ENCODE results near the gene S100A3.
A peak's percentile ranks its signal among the peaks of the same experiment; 100 is the strongest.
"Not testable (repeated sequence)": the region's sequence is repeated elsewhere in the genome, so short reads cannot be mapped to it uniquely, and the experiment has no call there.

S100A3 gene

DNA sequence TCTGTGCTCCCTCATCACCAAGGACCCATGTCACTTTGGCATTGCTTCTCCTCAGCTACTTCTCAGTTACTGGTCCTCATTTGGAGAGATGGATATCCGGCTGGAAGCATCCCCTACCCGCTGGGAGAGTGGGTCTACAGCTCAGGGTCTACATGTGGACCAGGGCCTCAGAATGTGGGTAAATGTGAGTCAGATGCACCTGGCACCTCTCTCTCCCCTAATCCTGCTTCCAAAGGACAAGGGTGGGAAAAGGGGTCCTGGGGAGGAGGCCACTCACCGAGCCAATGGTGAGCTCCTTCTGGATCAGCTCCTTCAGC lies 14.2 kb downstream of the S100A3 start:
- DNase-seq (ENCODE audit: low read depth): no peak

DNA sequence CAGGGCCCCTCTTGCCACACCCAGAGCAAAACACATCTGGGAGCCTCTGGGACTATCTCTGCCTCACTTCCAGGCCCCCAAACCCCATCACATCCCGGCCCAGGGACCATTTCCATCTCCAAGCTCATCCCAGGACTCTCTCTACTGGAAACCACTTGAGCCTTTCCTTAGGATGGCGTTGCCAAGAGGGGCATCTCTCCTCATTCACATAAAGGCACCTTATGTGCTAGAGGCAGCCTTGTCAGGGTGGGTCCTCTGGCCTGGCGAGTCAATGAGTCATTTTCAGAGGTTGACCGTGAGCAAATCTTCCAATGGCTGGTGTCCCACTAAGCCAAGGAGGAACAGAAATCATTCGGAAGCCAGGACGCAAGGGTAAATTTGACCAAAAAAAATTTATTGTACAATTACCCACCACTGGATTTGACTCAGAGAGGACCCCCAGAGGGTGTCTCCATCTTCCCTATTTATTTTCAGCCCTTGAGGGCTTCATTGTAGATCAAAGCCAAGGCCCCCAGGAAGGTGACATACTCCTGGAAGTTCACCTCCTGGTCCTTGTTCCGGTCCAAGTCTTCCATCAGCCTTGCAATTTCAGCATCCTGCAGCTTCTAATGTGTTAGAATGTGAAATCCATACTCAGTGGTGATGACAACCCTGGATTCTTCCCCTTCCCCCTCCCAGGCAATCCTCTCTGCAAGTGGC lies 14.7 kb downstream of the S100A3 start:
- DNase-seq (ENCODE audit: low read depth): no peak

DNA sequence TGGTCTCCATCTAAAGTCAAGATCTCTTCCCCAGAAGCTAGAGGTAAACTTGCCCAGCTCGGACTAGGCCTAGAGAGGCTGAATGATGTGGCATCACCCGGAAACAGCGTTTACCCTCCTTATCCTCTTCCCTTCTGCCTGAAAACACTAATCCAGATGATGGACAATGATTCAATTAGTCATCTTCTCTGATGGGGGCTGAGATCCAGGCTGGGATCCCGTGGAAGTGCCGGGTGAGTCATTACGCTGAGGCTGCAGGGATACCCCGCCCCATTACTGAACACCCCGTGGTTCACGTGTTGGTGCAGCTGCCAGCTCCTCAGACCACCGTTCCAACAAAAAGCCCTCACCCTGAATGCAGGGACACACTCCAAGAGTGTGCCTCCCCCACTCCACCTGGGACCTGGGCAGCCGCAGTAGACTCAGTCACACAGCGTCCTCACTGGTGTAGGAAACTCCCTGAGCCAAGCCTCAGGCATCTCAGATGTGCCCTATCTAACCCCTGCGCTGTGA lies 15.3 kb downstream of the S100A3 start:
- no peak for DNase-seq (ENCODE audit: low read depth)

DNA sequence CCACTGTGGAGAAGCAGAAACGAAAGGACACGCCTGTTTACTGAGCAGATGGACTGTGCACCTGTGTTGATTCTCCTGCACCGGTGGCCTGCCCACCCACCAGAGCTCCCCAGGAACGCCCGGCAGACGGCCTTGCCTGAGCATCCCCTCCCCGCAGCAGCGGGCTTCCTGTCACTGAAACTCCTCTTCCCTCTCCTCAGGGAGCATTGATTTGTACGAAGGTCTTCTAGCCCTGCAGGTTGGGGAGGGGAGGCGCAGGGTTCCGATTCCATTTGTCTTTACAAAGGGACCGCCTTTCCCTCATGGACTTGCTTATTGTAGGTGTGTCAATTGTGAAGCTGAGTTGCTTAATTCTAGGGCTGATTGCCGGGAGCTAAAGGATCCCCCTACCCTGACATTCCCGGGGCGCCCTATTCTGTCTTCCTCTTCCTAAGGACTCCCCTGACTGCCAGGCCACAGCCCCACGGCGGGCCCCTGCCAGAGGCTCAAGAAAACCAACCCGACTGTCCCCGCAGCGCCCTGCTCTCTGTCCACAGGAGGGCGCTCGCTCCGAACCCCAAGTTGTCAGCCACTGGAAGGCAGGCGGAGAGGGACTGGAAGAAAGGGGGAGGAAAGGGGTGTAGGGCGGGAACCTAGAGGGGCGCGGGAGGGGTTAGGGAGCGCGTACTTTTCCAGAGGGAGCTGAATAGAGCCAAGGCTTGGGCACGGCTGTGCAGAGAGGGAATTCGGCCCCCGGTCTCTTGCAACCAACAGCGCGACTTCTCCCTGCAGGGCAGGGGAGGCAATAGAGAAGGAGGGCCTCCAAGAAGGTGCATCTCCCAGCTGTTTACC lies 16.1 kb downstream of the S100A3 start:
- peak; percentile 63 for DNase-seq (ENCODE audit: low read depth)

DNA sequence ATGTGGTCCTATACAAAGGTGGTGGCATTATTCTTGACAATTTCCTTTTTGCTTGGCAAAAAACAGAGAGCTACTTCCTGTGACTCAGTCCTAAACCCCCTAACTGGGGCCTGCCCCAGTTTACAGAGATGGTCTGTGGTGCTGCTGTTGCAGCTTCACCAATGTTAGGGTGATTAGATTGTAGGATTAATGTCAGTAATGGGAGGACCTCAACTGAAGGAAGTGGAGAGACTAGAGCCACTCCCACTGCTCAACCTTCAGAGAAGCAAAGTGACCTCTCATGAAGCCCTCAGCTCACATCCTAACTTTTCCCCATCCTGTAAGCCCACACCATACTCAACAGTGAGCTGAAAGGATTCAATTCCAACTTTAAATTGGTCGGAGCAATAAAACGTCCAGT lies 16.9 kb downstream of the S100A3 start:
- DNase-seq (ENCODE audit: low read depth): no peak

DNA sequence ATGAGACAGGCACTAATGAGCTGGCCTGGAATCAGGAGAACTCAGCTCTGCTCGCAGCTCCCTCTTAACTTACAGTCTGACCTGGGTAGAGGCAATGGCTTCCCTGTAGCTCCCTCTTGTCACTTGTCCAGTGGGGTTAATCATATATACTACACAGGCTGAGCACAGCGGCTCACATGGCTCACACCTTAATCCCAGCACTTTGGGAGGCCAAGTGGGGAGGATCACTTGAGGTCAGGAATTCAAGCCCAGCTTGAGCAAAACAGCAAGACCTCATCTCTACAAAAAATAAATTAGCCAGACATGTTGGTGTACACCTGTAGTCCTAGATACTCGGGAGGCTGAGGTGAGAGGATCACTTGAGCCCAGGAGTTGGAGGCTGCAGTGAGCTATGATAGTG lies 17.4 kb downstream of the S100A3 start:
- no peak for DNase-seq (ENCODE audit: low read depth)

DNA sequence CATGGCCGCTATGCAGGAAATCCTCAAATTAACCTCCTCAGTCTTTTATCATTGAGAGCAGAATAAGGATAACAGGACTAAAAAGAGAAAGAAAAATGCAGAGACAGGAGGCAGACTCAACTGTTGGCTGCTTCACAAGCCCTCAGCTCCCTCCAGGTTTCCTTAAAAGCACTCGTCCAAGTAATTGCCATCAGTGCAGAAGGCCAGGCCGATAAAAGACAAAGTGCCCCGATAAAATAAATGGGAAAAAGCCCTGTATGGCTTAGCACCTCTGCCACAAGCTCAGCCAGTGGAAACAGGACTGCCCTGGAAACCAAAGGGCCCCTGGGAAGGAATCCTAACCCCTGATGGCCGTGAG lies 21.4 kb downstream of the S100A3 start:
- DNase-seq (ENCODE audit: low read depth): no peak

DNA sequence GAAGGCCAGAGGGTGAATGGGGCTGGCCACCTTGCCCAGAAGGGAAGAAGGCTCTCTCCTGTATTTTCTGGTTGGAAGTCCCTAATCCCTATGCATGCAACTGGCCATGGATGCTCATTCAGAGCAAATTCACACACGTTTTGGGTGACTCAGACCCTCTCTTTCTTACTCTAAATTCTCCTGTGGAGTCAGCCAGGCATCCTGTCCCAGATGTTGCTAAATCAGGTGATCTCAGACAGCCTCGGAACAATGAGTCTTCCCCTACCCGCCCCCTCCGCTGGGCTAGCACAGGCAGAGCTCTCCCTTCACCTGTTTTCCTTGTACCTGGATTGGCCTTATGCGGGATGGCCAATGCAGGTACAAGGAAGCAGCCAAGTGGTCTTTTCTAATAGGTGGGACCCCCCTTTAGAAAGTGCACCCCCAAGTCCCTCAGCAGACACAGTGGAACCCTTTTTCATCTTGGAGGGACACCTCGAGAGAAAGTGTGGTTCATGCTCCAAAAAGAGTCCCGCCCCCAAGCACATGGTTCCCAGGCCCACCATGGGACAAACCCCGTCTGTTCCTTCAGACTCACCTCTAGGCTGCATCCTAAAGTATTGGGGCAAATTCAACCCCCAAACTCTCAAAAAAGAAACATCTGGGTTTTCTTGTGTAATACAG lies 21.9 kb downstream of the S100A3 start:
- DNase-seq (ENCODE audit: low read depth): no peak

DNA sequence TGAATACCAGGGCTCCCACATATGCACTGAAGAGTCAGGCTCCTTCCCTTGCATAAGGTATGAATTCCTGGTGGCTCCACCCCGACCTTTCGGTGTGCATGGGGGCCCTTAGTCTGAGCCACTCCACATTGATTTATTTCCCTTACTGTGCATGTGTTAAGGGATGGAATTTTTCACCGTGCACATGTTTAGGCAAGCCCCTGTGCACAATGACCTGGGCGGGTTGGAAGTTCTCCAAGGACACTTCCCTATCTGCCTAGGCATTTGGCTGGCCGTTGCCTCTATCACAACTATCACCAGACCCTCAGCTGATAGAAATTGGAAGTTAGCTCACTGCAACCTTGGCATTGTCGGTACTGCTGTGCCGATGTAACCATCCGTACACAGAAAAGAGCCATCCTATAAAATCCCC lies 22.9 kb downstream of the S100A3 start:
- DNase-seq (ENCODE audit: low read depth): no peak

DNA sequence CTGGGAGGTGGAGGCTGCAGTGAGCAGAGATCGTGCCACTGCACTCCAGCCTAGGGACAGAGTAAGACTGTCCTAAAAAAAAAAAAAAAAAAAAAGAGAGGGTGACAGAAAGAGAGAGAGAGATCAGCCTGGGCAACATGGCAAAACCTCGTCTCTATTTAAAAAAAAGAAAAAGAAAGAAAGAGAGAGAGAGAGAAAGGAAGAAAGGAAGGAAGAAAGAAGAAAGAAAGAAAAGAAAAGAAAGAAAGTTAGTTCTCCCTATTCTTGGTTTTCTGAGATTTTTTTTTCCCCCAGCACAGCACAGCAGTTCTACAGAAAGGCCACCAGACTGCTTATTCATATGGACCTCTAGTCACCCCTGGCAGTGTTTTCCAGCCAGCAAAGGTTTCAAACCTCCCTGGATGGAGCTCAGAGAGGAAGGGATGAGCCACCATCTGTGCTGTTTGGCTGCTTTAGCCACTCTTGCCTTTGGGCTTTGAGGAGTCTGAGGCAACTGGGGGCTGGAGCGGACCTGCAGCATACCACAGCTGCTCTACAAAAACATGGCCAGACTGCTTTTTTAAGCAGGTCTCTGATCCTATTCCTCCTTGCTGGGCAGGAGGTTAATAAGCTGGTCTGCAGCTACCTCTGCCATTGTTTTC lies 23.9 kb downstream of the S100A3 start:
- no peak for DNase-seq (ENCODE audit: low read depth)

DNA sequence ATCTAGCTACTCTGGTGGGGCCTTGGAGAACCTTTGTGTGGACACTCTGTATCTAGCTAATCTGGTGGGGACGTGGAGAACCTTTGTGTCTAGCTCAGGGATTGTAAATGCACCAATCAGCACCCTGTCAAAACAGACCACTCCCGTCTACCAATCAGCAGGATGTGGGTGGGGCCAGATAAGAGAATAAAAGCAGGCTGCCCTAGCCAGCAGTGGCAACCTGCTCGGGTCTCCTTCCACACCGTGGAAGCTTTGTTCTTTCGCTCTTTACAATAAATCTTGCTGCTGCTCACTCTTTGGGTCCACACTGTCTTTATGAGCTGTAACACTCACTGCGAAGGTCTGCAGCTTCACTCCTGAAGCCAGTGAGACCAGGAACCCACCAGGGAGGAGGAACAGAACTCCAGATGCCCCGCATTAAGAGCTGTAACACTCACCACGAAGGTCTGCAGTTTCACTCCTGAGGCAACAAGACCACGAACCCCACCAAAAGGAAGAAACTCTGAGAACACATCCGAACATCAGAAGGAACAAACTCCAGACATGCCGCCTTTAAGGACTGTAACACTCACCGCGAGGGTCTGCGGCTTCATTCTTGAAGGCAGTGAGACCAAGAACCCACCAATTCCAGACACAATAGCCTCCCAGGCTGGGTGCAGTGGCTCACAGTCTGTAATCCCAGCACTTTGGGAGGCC lies 26.6 kb downstream of the S100A3 start:
- not testable (repeated sequence) for DNase-seq (ENCODE audit: low read depth)

DNA sequence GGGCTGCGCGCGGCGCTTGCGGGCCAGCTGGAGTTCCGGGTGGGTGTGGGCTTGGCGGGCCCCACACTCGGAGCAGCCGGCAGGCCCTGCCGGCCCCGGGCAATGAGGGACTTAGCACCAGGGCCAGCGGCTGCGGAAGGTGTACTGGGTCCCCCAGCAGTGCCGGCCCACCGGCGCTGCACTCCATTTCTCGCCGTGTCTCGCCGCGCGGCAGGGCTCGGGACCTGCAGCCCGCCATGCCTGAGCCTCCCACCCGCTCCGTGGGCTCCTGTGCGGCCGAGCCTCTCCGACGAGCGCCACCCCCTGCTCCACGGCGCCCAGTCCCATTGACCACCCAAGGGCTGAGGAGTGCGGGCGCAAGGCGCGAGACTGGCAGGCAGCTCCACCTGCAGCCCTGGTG lies 27.2 kb downstream of the S100A3 start:
- not testable (repeated sequence) for DNase-seq (ENCODE audit: low read depth)

DNA sequence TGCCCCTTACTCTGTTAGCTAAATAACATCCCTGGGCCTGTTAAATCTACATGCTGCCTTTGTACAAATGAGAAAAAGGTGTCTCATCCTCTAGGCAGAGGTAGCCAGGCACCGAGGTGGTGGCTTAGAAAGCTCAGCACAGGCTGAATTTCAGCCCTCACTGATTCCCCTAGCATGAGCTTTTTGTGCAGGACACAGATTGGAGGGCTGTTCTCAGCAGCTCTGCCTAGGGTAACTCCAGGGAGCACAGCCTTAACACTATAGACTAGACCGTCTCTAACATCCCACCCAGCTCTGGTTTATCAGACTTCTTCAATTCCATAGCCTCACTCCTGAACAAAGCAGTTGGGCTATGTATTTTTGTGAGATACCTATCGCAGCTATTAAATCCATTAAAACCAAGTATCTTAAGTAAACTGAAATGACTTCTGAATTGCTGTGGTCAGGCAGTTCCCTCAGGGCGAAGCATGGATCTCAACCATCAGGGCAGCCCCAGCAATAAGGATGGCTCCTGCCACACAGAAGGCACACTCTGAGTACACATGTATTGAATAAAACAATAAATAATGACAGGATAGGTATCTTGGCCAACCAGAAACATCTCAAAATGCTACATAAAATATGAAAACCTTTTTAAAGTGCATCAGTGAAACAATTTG lies 28.1 kb downstream of the S100A3 start:
- DNase-seq (ENCODE audit: low read depth): no peak

DNA sequence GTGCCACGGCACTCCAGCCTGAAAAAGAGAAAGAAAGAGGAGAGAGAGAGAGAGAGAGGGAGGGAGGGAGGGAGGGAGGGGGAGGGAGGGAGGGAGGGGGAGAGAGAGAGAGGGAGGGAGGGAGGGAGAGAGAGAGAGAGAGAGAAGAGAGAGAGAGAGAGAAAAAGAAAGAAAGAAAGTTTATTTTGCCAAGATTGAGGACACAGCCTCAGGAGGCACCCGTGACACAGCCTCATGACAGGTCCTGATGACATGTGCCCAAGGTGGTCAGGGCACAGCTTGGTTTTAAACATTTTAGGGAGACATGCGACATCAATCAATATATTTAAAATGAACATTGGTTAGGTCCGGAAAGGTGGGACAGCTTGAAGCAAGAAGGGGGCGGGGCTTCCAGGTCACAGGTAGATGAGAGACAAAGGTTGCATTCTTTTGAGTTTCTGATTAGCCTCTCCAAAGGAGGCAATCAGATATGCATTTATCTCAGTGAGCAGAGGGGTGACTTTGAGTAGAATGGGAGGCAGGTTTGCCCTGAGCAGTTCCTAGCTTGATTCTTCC lies 28.8 kb downstream of the S100A3 start:
- not testable (repeated sequence) for DNase-seq (ENCODE audit: low read depth)

DNA sequence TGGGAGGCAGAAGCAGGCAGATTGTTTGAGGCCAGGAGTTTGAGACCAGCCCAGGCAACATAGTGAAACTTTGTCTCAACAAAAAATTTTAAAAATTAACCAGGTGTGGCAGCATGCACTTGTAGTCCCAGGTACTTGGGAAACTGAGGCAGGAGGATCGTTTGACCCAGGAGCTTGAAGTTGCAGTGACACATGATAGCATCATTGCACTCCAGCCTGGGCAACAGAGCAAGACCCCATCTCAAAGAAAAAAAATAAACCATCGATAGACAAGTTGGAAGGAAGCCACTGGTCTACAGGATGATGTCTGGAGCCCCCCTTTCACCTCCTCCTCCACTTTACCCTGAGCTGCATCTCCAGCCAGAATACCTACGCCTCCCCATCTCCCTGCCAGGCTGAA lies 29.8 kb downstream of the S100A3 start:
- no peak for DNase-seq (ENCODE audit: low read depth)

DNA sequence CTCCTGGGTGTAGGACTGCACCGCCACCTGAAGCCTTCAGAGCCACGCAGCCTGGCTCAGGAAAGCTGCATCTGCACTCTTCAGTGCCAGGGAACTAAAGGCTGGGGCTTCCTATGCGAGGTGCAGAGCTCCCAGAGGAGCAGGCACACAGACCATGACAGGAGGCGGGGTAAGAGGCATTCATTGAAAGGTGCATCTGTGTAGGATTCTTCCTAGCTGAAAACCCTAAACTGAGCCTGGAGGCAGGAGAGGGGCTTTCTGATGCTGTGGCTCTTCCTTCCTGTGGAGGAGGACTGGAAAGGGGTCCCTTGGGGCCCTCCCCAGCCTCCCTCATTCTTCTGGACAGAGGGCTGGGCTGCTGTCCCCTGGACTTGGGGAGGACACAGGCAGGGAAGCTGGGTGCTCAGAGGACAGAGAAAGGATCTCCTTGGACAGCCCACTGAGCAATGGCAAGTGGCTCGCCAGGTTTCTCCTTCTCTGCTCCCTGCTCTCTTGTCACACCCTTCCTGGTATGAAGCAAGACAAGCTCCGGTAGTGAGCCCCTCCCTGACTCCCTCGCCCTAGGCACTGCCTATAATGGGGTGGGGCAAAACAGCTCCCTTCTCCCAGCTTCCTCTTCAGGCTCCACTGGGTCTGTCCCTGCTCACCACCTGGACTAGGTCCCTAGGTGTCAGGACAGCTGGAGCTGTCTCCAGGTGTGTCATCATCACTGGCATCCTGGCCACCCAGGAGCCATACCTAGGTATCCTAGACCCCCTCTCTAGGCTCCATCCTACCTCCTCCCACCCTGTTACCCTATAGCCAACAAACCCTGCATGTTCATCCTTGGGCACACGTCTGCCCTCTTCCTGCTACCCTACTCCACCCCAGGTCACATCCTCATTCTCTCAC lies 33.3 kb downstream of the S100A3 start:
- no peak for DNase-seq (ENCODE audit: low read depth)

DNA sequence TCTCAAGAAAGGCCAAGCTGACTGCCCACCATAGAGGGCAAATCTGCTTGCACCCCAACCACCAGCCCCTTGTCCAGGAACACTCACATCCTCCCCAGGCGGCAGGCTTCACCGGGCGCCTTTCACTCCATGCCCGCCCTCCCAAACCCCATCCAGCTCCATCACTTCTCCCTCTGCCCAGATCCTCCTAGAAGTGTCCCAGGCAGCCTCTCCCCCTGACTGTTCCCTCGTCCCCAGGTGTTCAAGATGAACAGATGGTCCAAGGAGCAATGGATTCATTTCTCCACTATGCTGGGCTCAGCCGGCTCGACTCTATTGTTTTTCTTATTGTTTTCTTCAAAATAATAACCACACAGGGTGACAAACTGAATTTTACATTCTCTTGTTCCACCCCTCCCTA lies 35.4 kb downstream of the S100A3 start:
- no peak for DNase-seq (ENCODE audit: low read depth)

DNA sequence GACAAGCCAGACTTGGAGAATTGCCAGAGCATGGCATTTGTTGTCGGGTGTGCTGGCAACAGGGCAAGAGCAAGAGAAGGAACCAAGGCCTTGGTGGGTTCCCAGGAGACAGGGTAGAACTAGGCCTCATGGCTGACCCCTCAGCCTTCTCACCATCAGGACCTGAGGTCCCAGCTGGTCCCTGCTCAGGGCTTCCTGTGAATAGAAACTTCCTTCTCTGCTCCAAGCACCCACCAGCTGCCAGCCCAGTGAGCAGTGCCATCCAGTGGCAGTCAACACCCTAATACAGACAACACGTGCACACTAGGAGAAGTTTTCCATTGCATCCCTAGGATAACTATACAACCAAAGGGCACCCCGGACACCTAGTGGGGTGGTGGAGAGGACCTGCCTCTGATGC lies 36.0 kb downstream of the S100A3 start:
- no peak for DNase-seq (ENCODE audit: low read depth)

DNA sequence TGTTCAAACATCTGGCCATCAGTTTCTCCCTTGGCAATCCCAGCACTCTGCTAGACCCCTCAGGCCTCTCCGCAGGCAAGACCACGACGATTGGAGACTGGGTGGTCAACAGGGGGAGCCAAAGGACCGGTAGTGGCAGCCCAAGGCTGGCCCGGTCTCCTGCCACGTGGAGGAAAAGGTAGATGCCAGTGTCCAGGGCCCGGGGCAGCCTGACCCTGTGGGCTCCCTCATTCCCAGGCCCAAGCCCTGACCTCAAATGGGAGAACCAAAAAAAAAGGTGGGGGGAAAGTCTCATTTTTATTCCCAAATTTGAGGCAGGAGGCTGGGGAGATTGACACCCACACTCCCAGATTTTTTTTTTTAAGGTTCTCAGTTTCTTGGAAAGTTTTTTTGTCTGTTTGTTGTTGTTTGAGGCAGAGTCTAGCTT lies 38.1 kb downstream of the S100A3 start:
- peak; percentile 59 for DNase-seq (ENCODE audit: low read depth)

DNA sequence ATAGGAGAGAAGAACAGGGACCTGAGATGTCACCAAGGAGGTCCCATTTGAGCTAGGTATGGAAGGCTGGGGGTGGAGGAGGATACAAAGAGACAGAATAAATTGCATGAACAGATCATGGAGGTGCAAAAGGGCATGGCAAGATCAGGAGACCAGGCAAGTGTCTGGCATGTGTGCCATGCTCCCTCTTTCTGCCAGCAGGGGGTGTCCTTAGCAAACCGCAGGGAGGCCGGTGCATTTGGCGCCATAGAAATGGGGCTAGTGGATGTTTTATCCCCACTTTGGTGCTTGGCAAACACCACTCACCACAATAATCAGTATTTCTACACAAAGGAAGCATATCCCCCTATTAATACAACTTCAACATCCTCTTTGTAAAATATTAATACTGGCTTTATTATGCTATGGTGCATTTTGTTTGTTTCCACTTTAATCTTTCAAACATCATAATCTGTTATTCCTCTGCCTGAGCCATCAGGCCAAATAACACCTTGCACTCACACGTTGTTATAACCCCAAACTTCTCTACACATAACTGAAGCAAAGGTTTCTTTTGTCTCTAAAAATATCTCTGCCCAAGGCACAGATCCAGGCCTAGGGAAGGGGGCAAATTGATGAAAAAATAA lies 39.2 kb downstream of the S100A3 start:
- DNase-seq (ENCODE audit: low read depth): peak; percentile 51
